H9 (cell line): Measurements from ENCODE around the gene DNAAF1. TPM values are rescaled to one million over a fixed set of nuclear protein-coding genes. Genes with fewer than 3 reads are reported as not detected.

Experiments
- DNase-seq: peaks from one replicate; pipeline ENCODE4 v3.0.0-alpha.2; 2017
- H2AFZ ChIP-seq: one replicate; pipeline ENCODE4 v1.6.1; 2013; ENCODE audit warnings: mild to moderate bottlenecking, low read length, control low read depth, moderate library complexity
- H2AK5ac ChIP-seq: 2 replicates; pipeline ENCODE4 v1.6.1; 2013; ENCODE audit warnings: low read length, control low read depth, mixed read lengths; ENCODE audit not compliant: insufficient read length
- H2BK120ac ChIP-seq: one replicate; pipeline ENCODE4 v1.6.1; 2013; ENCODE audit warnings: low read depth, mild to moderate bottlenecking, low read length, control low read depth, inconsistent platforms; ENCODE audit not compliant: poor library complexity, severe bottlenecking
- H2BK12ac ChIP-seq: 2 replicates; pipeline ENCODE4 v1.6.1; 2013; ENCODE audit warnings: low read length, control low read depth, mixed read lengths, low read depth; ENCODE audit not compliant: insufficient read length
- H2BK15ac ChIP-seq: 2 replicates; pipeline ENCODE4 v1.6.1; 2013; ENCODE audit warnings: low read depth, low read length, control low read depth
- H2BK20ac ChIP-seq: one replicate; pipeline ENCODE4 v1.6.1; 2013; ENCODE audit warnings: low read depth, mild to moderate bottlenecking, low read length, control low read depth, inconsistent platforms; ENCODE audit not compliant: poor library complexity, severe bottlenecking
- H2BK5ac ChIP-seq: 2 replicates; pipeline ENCODE4 v1.6.1; 2013; ENCODE audit warnings: low read length, control low read depth, mixed read lengths; ENCODE audit not compliant: insufficient read length
- H3K14ac ChIP-seq: 2 replicates; pipeline ENCODE4 v1.6.1; 2013; ENCODE audit warnings: low read length, control low read depth; ENCODE audit not compliant: insufficient read depth
- H3K18ac ChIP-seq: 2 replicates; pipeline ENCODE4 v1.6.1; 2013; ENCODE audit warnings: low read depth, mild to moderate bottlenecking, mixed read lengths, low read length, control low read depth; ENCODE audit not compliant: insufficient read length
- H3K23ac ChIP-seq: 2 replicates; pipeline ENCODE4 v1.6.1; 2013; ENCODE audit warnings: low read length, control low read depth, mixed read lengths, low read depth; ENCODE audit not compliant: insufficient read length
- H3K23me2 ChIP-seq: 2 replicates; pipeline ENCODE4 v1.6.1; 2013; ENCODE audit warnings: low read depth, mild to moderate bottlenecking, mixed read lengths, low read length, control low read depth; ENCODE audit not compliant: insufficient read length, poor library complexity, severe bottlenecking
- H3K27ac ChIP-seq: 2 replicates; pipeline ENCODE4 v1.5.1; 2013; ENCODE audit warnings: low read length, control low read depth, mixed read lengths, low read depth; ENCODE audit not compliant: insufficient read length
- H3K27me3 ChIP-seq: 2 replicates; pipeline ENCODE4 v1.6.1; 2013; ENCODE audit warnings: low read length, control low read depth, inconsistent platforms; ENCODE audit not compliant: insufficient read depth
- H3K4ac ChIP-seq: 2 replicates; pipeline ENCODE4 v1.6.1; 2013; ENCODE audit warnings: low read depth, mild to moderate bottlenecking, control low read depth, inconsistent platforms, low read length, moderate library complexity
- H3K4me1 ChIP-seq: 2 replicates; pipeline ENCODE4 v1.6.1; 2013; ENCODE audit warnings: low read length, control low read depth, inconsistent platforms; ENCODE audit not compliant: insufficient read depth
- H3K4me2 ChIP-seq: 2 replicates; pipeline ENCODE4 v1.6.1; 2013; ENCODE audit warnings: low read length, control low read depth, mixed read lengths; ENCODE audit not compliant: insufficient read length, insufficient read depth
- H3K56ac ChIP-seq: 2 replicates; pipeline ENCODE4 v1.6.1; 2013; ENCODE audit warnings: low read depth, mild to moderate bottlenecking, mixed read lengths, low read length, control low read depth; ENCODE audit not compliant: insufficient read length
- H3K79me1 ChIP-seq: 2 replicates; pipeline ENCODE4 v1.6.1; 2013; ENCODE audit warnings: low read depth, mild to moderate bottlenecking, moderate library complexity, low read length, control low read depth, inconsistent platforms; ENCODE audit not compliant: insufficient read depth, poor library complexity, severe bottlenecking
- H3K79me2 ChIP-seq: 2 replicates; pipeline ENCODE4 v1.6.1; 2013; ENCODE audit warnings: low read length, control low read depth, inconsistent platforms; ENCODE audit not compliant: insufficient read depth
- H3K9ac ChIP-seq: 2 replicates; pipeline ENCODE4 v1.6.1; 2013; ENCODE audit warnings: low read length, control low read depth, mixed read lengths; ENCODE audit not compliant: insufficient read length; ENCODE audit errors: extremely low read depth
- H3K9me3 ChIP-seq: one replicate; pipeline ENCODE4 v1.6.1; 2013; ENCODE audit warnings: low read depth, low read length, inconsistent platforms; ENCODE audit not compliant: control insufficient read depth
- H3T11ph ChIP-seq: one replicate; pipeline ENCODE4 v1.6.1; 2013; ENCODE audit warnings: mild to moderate bottlenecking, low read length, control low read depth, inconsistent platforms
- H4K20me1 ChIP-seq: one replicate; pipeline ENCODE4 v1.6.1; 2013; ENCODE audit not compliant: control insufficient read depth, insufficient read length, insufficient read depth
- H4K5ac ChIP-seq: 2 replicates; pipeline ENCODE4 v1.6.1; 2013; ENCODE audit warnings: low read depth, mild to moderate bottlenecking, mixed read lengths, low read length, control low read depth; ENCODE audit not compliant: insufficient read length
- H4K8ac ChIP-seq: replicated peaks from 2 replicates; pipeline ENCODE4 v1.6.1; 2013; ENCODE audit warnings: low read length, control low read depth, mixed read lengths, low read depth; ENCODE audit not compliant: insufficient read length
- H4K91ac ChIP-seq: 2 replicates; pipeline ENCODE4 v1.6.1; 2013; ENCODE audit warnings: low read depth, mild to moderate bottlenecking, moderate library complexity, mixed read lengths, low read length, control low read depth; ENCODE audit not compliant: insufficient read length
- H3K27ac Mint-ChIP-seq, 3 experiments: 2 replicates in 2 of 3; 3 replicates in 1 of 3; pipeline ENCODE4 v1.8.0; 2020 to 2021; ENCODE audit warnings: mixed read lengths in 3 of 3, mild to moderate bottlenecking in 1 of 3, moderate library complexity in 1 of 3
- H3K27me3 Mint-ChIP-seq: 2 replicates; pipeline ENCODE4 v1.8.0; 2021; ENCODE audit warnings: low read depth, mild to moderate bottlenecking, moderate library complexity, mixed read lengths
- H3K36me3 Mint-ChIP-seq, 3 experiments: 2 replicates in 2 of 3; 3 replicates in 1 of 3; pipeline ENCODE4 v1.8.0; 2020 to 2021; ENCODE audit warnings: low read depth in 3 of 3, mixed read lengths in 3 of 3; ENCODE audit not compliant: insufficient read depth in 1 of 3
- H3K4me1 Mint-ChIP-seq, 2 experiments: 2 replicates each; pipeline ENCODE4 v1.8.0; 2020; ENCODE audit warnings: mixed read lengths in 2 of 2
- H3K4me3 Mint-ChIP-seq, 2 experiments: 2 replicates in 1 of 2; 3 replicates in 1 of 2; pipeline ENCODE4 v1.8.0; 2020 to 2021; ENCODE audit warnings: mild to moderate bottlenecking in 2 of 2, mixed read lengths in 2 of 2, moderate library complexity in 1 of 2
- H3K9me3 Mint-ChIP-seq, 2 experiments: 2 replicates in 1 of 2; 3 replicates in 1 of 2; pipeline ENCODE4 v1.8.0; 2020; ENCODE audit warnings: mild to moderate bottlenecking in 2 of 2, mixed read lengths in 2 of 2, moderate library complexity in 1 of 2
- WGBS: extraction: QIAGEN DNeasy Blood & Tissue Kit; methylation state at CpG from one replicate; pipeline ENCODE4 v1.1.7; 2013; ENCODE audit warnings: missing lambda C conversion rate, low lambda C conversion rate, mixed read lengths; ENCODE audit not compliant: insufficient read length; ENCODE audit errors: extremely low coverage; 5-methylcytosine and 5-hydroxymethylcytosine counted together
- total RNA-seq: library from RNA; stranded (reverse); gene quantifications from 2 replicates; pipeline ENCODE4 v1.2.1, GENCODE V29; 2021
- TF ChIP-seq, protein P1 (sequence below): fragments of 200-600 bp; sonication (generic); conservative IDR thresholded peaks from 3 replicates; pipeline ENCODE4 v1.8.0; 2021; ENCODE audit warnings: antibody characterized with exemption, mild to moderate bottlenecking

Gene DNAAF1
- total RNA-seq, 1 experiment from 2014 or later: not detected

DNA sequence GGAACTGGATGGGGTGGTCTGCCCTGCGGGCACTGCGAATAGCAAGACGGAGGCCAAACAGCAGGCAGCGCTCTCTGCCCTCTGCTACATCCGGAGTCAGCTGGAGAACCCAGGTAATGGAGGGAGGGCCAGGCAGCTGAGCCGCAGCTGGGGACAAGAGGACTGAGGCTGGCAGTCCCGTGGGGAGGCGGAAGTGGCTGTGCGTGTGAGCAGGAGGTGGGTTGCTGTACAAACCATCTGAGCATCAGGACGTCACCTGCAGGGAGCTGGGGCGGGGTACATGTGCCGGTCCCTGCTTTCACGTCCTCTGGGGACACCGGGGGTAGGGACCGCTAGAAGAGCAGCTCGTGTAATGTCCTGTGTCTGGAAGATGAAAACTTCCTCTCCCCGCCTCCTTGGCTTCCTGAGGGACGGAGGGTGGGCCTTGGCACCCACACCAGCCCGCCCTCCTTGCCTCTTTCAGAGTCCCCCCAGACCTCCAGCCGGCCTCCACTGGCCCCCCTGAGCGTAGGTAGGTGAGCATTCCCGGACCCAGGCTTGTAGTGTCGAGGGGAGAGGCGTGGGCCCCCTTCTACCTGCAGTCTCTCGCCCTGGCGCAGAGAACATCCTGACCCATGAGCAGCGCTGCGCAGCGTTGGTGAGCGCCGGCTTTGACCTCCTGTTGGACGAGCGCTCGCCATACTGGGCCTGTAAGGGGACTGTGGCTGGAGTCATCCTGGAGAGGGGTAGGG is 49.5 kb downstream of the DNAAF1 start:
- Mint-ChIP-seq H3K27ac (peak overlapping the region in 1 of 3 experiments; percentile 90; a peak in 2 of 7 replicates), H3K4me3 (no peak overlapping the region), H3K36me3 (no peaks in the 10 kb centered on the region), H3K27me3 (peaks cover 4% of the 10 kb centered on the region; the same call in 1 of the 2 replicates), H3K4me1 (peaks cover 6 to 27% of the 10 kb centered on the region in 2 experiments; a peak in 3 of 4 replicates), H3K9me3 (no peaks in the 10 kb centered on the region; a peak in 1 of 5 replicates)
- no peak overlapping the region for H3K9ac ChIP-seq
- H3K4ac ChIP-seq: no peak overlapping the region
- H3K79me1 ChIP-seq: no peaks in the 10 kb centered on the region
- no peak overlapping the region for H4K5ac ChIP-seq
- no peaks in the 10 kb centered on the region for H3K27me3 ChIP-seq
- H2BK15ac ChIP-seq: no peak overlapping the region
- no peak overlapping the region for H3T11ph ChIP-seq
- H3K9me3 ChIP-seq: no peaks in the 10 kb centered on the region
- TF ChIP-seq, protein P1, sequence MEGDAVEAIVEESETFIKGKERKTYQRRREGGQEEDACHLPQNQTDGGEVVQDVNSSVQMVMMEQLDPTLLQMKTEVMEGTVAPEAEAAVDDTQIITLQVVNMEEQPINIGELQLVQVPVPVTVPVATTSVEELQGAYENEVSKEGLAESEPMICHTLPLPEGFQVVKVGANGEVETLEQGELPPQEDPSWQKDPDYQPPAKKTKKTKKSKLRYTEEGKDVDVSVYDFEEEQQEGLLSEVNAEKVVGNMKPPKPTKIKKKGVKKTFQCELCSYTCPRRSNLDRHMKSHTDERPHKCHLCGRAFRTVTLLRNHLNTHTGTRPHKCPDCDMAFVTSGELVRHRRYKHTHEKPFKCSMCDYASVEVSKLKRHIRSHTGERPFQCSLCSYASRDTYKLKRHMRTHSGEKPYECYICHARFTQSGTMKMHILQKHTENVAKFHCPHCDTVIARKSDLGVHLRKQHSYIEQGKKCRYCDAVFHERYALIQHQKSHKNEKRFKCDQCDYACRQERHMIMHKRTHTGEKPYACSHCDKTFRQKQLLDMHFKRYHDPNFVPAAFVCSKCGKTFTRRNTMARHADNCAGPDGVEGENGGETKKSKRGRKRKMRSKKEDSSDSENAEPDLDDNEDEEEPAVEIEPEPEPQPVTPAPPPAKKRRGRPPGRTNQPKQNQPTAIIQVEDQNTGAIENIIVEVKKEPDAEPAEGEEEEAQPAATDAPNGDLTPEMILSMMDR: no peak
- no peaks in the 10 kb centered on the region for H3K23me2 ChIP-seq
- H3K18ac ChIP-seq: no peak overlapping the region
- no CpG with 5 or more reads among the region's 34 CpGs for WGBS
- no peak overlapping the region for H2BK12ac ChIP-seq
- H4K91ac ChIP-seq: no peak overlapping the region
- H3K56ac ChIP-seq: no peak overlapping the region
- no peak overlapping the region; the same call in 1 of the 2 replicates for H3K14ac ChIP-seq
- no peaks in the 10 kb centered on the region for H3K4me1 ChIP-seq
- H3K27ac ChIP-seq: no peak overlapping the region
- no peak overlapping the region for H3K23ac ChIP-seq
- H2BK5ac ChIP-seq: no peak overlapping the region
- H2AFZ ChIP-seq: no peak overlapping the region
- H4K8ac ChIP-seq: no peak overlapping the region
- H3K4me2 ChIP-seq: no peak overlapping the region
- DNase-seq: no peak
- H2AK5ac ChIP-seq: no peak overlapping the region
- no peak overlapping the region for H2BK120ac ChIP-seq
- no peaks in the 10 kb centered on the region for H4K20me1 ChIP-seq
- no peaks in the 10 kb centered on the region for H3K79me2 ChIP-seq
- no peak overlapping the region for H2BK20ac ChIP-seq
